Measurements from ENCODE around the gene PLEKHA5.

GRCh38 chr12:19402211-19402610 is 272.7 kb downstream of the PLEKHA5 start:
- TF ChIP-seq CTCF (IDR thresholded peaks at IDR 0.05) (no peak), POLR2AphosphoS5 (IDR thresholded peaks at IDR 0.05; ENCODE audit: low read depth, low read length) (no peak), REST (IDR thresholded peaks at IDR 0.05; ENCODE audit: insufficient read depth in 1 of 2, low read depth in 2 of 2, low read length in 1 of 2) (no peak)
